Endothelial cell of umbilical vein (primary cell): Measurements from ENCODE around the gene CES1. TPM values are rescaled to one million over a fixed set of nuclear protein-coding genes. Genes with fewer than 3 reads are reported as not detected.

ENCODE experiments used
- BruUV-seq: library from RNA; stranded (reverse); fragments of 400-500 nt; replicated peaks from 2 replicates; lab custom pipeline; 2021; lab: Mats Ljungman, UMichigan
- CTCF ChIA-PET: fragments of 300-600, 350-600 bp; sonication (Branson Sonifier 250); formaldehyde crosslinking; loops from one replicate; lab custom pipeline; 2021; ENCODE audit warnings: antibody characterized with exemption, inconsistent platforms; lab: Charles Lee
- POLR2A ChIA-PET: fragments of 300-600, 350-600 bp; sonication (Branson Sonifier 250); formaldehyde crosslinking; loops from one replicate; lab custom pipeline; 2021; ENCODE audit warnings: antibody characterized with exemption, inconsistent platforms; lab: Charles Lee
- DNase-seq: peaks from one replicate; pipeline ENCODE4 v3.0.0-alpha.2; 2011; ENCODE audit warnings: low read depth, low spot score
- FAIRE-seq: peaks from 2 replicates; lab custom pipeline; 2011; peaks lifted over from hg19 to GRCh38; lab: Jason Lieb, UNC
- H2AFZ ChIP-seq: 2 replicates; pipeline ENCODE4 v1.6.0; 2012; ENCODE audit warnings: low read depth, low read length, control low read depth, inconsistent platforms
- H3K27ac ChIP-seq: 2 replicates; pipeline ENCODE4 v1.5.1; 2011; ENCODE audit warnings: low read depth, mild to moderate bottlenecking, control low read depth, low read length, moderate library complexity; ENCODE audit not compliant: insufficient read depth
- H3K27me3 ChIP-seq, 2 experiments: 2 replicates each; pipeline versions ENCODE4 v1.6.0 to v1.6.1; 2011; ENCODE audit warnings: low read length in 2 of 2, mixed read lengths in 1 of 2; ENCODE audit not compliant: control insufficient read depth in 2 of 2, insufficient read depth in 2 of 2
- H3K36me3 ChIP-seq, 2 experiments: 2 replicates in 1 of 2; 3 replicates in 1 of 2; pipeline ENCODE4 v1.5.1; 2011; ENCODE audit warnings: low read length in 2 of 2, mild to moderate bottlenecking in 1 of 2, moderate library complexity in 1 of 2; ENCODE audit not compliant: control insufficient read depth in 2 of 2, insufficient read depth in 2 of 2; ENCODE audit errors: extremely low read depth in 1 of 2
- H3K4me1 ChIP-seq: 3 replicates; pipeline ENCODE4 v1.5.1; 2011; ENCODE audit warnings: mild to moderate bottlenecking, low read length; ENCODE audit not compliant: control insufficient read depth, insufficient read depth; ENCODE audit errors: extremely low read depth
- H3K4me2 ChIP-seq: 2 replicates; pipeline ENCODE4 v1.6.1; 2011; ENCODE audit warnings: low read length, control low read depth, mixed read lengths; ENCODE audit not compliant: insufficient read depth
- H3K4me3 ChIP-seq, 3 experiments: fragments of 200-600 bp in 1 of 3; sonication (generic), shearing (Covaris generic) in 1 of 3; replicated peaks in 1 of 3; 2 replicates each; pipeline ENCODE4 v1.5.1; 2011 to 2016; ENCODE audit warnings: control low read depth in 3 of 3, low read length in 3 of 3, mild to moderate bottlenecking in 2 of 3, inconsistent platforms in 1 of 3, low read depth in 1 of 3, moderate library complexity in 1 of 3; ENCODE audit not compliant: insufficient read depth in 1 of 3
- H3K79me2 ChIP-seq: 2 replicates; pipeline ENCODE4 v1.6.0; 2012; ENCODE audit warnings: low read length, inconsistent platforms; ENCODE audit not compliant: control insufficient read depth, insufficient read depth
- H3K9ac ChIP-seq: replicated peaks from 2 replicates; pipeline ENCODE3; 2011; ENCODE audit warnings: low read length, control low read depth; ENCODE audit not compliant: insufficient read depth; ENCODE audit errors: extremely low read depth
- H3K9me1 ChIP-seq: replicated peaks from 3 replicates; pipeline ENCODE4 v1.6.0; 2011; ENCODE audit warnings: mild to moderate bottlenecking, low read length; ENCODE audit not compliant: control insufficient read depth, insufficient read depth; ENCODE audit errors: extremely low read depth
- H3K9me3 ChIP-seq: replicated peaks from 2 replicates; pipeline ENCODE4 v1.5.1; 2012; ENCODE audit warnings: low read length, inconsistent platforms; ENCODE audit not compliant: control insufficient read depth, insufficient read depth
- H4K20me1 ChIP-seq: replicated peaks from 2 replicates; pipeline ENCODE3; 2011; ENCODE audit warnings: mild to moderate bottlenecking, low read length; ENCODE audit not compliant: control insufficient read depth, insufficient read depth; ENCODE audit errors: extremely low read depth
- CTCF ChIP-seq, 2 donors: IDR thresholded peaks; 1 replicate in 1 of 2; 2 replicates in 1 of 2; pipeline ENCODE4 v1.5.1; 2011; ENCODE audit warnings: low read length in 2 of 2, mild to moderate bottlenecking in 2 of 2, moderate library complexity in 2 of 2, control low read depth in 1 of 2, inconsistent platforms in 1 of 2, low read depth in 1 of 2; ENCODE audit not compliant: insufficient read depth in 1 of 2; ENCODE audit errors: extremely low read depth in 1 of 2
- EZH2 ChIP-seq: IDR thresholded peaks from 2 replicates; pipeline ENCODE4 v1.6.1; 2012; ENCODE audit warnings: borderline replicate concordance, low read depth, mild to moderate bottlenecking, moderate library complexity, low read length, inconsistent platforms; ENCODE audit not compliant: severe bottlenecking
- FOS ChIP-seq: IDR thresholded peaks from 2 replicates; pipeline ENCODE4 v1.6.1; 2011; ENCODE audit warnings: mild to moderate bottlenecking, low read length, moderate library complexity, borderline replicate concordance; ENCODE audit not compliant: insufficient read depth
- GATA2 ChIP-seq: IDR thresholded peaks from 2 replicates; pipeline ENCODE4 v1.7.0; 2011; ENCODE audit warnings: low read depth, mild to moderate bottlenecking, moderate library complexity, mixed read lengths, low read length; ENCODE audit not compliant: insufficient read length, insufficient read depth
- JUN ChIP-seq: IDR thresholded peaks from 2 replicates; pipeline ENCODE4 v1.6.1; 2011; ENCODE audit warnings: borderline replicate concordance, low read depth; ENCODE audit not compliant: insufficient read length, insufficient read depth
- MAX ChIP-seq: IDR thresholded peaks from 2 replicates; pipeline ENCODE4 v1.6.1; 2011; ENCODE audit not compliant: insufficient read depth, insufficient read length
- MYC ChIP-seq: IDR thresholded peaks from one replicate; pipeline ENCODE4 v1.6.1; 2011; ENCODE audit warnings: mild to moderate bottlenecking, low read depth, low read length
- POLR2A ChIP-seq: IDR thresholded peaks from 2 replicates; pipeline ENCODE4 v1.6.1; 2012; ENCODE audit warnings: low read depth, mild to moderate bottlenecking, control low read depth, low read length
- POLR2AphosphoS5 ChIP-seq: IDR thresholded peaks from 2 replicates; pipeline ENCODE4 v1.6.1; 2012; ENCODE audit warnings: low read depth, mild to moderate bottlenecking, control low read depth, low read length, moderate library complexity; ENCODE audit not compliant: insufficient read depth
- dilution Hi-C: fragments of 300-500 bp; cut with MboI; formaldehyde crosslinking; loops from one replicate; pipeline ENCODE4 v1.15.0; 2019; ENCODE audit warnings: low sequenced_read_pairs; ENCODE audit not compliant: extremely low pct_ligation_motif_present
- intact Hi-C: fragments of 100-400 bp; cut with micrococcal nuclease; formaldehyde crosslinking; loops from one replicate; pipeline ENCODE4 v1.10.0; 2022
- polyA plus RNA-seq, 4 experiments: library from polyadenylated mRNA; depleted of rRNA in 3 of 4; stranded (reverse) in 3 of 4; unstranded in 1 of 4; fragments of >200 nt; gene quantifications; 2 replicates each; pipeline versions ENCODE4 v1.2.1 to v1.2.3, GENCODE V29; 2011 to 2012; ENCODE audit warnings: missing spikeins in 1 of 4
- total RNA-seq: library from RNA; stranded (reverse); gene quantifications from 2 replicates; pipeline ENCODE4 v1.2.3, GENCODE V29; 2021

The CES1 gene
- total and polyA plus RNA-seq, 2 donors (not counting 3 experiments of a cell fraction or from before 2014, with no cell fraction given): not detected

GRCh38 chr16:55873122-55873521 lies 40.2 kb upstream of the CES1 start:
- Histone ChIP-seq H3K36me3 (no peaks in the 10 kb centered on the region), H3K79me2 (no peaks in the 10 kb centered on the region), H3K9ac (no peak overlapping the region), H4K20me1 (no peaks in the 10 kb centered on the region), H3K27ac (no peak overlapping the region), H3K9me1 (no peaks in the 10 kb centered on the region), H3K9me3 (no peaks in the 10 kb centered on the region), H3K4me3 (no peak overlapping the region), H3K4me2 (no peak overlapping the region), H2AFZ (no peak overlapping the region), H3K27me3 (no peaks in the 10 kb centered on the region), H3K4me1 (no peaks in the 10 kb centered on the region)
- dilution Hi-C loops (no loop called here), intact Hi-C loops (no loop called here)
- FAIRE-seq: no peak
- no TSS peak for BruUV-seq
- CTCF ChIA-PET: no interaction called here
- no peak for DNase-seq
- POLR2A ChIA-PET: no interaction called here
- TF ChIP-seq MYC: no peak
- no peak for TF ChIP-seq MAX
- no peak for TF ChIP-seq GATA2
- TF ChIP-seq FOS: no peak
- no peak for TF ChIP-seq JUN
- TF ChIP-seq CTCF (IDR thresholded peaks at IDR 0.05; ENCODE audit: extremely low read depth in 1 of 2, insufficient read depth in 1 of 2, low read depth in 1 of 2, low read length in 2 of 2): no peak
- TF ChIP-seq EZH2: no peak
- no peak for TF ChIP-seq POLR2AphosphoS5
- no peak for TF ChIP-seq POLR2A
